Hepatocyte (in vitro differentiated cells): Measurements from ENCODE around the gene TLN1.

ENCODE experiments used
- EZH2 ChIP-seq: fragments of 200-600 bp; sonication (generic); IDR thresholded peaks from 2 replicates; pipeline ENCODE4 v1.6.1; 2016; ENCODE audit warnings: antibody characterized with exemption, mild to moderate bottlenecking, borderline replicate concordance
- EZH2phosphoT487 ChIP-seq: fragments of 200-600 bp; sonication (generic); IDR thresholded peaks from one replicate; pipeline ENCODE4 v1.6.1; 2018; ENCODE audit warnings: antibody characterized with exemption, mild to moderate bottlenecking, low read depth, moderate library complexity; ENCODE audit not compliant: unreplicated experiment, severe bottlenecking
- TF ChIP-seq, protein P1 (sequence below): fragments of 200-600 bp; sonication (generic); IDR thresholded peaks from 2 replicates; pipeline ENCODE4 v1.5.1; 2016; ENCODE audit warnings: antibody characterized with exemption, mild to moderate bottlenecking; ENCODE audit not compliant: poor library complexity

DNA sequence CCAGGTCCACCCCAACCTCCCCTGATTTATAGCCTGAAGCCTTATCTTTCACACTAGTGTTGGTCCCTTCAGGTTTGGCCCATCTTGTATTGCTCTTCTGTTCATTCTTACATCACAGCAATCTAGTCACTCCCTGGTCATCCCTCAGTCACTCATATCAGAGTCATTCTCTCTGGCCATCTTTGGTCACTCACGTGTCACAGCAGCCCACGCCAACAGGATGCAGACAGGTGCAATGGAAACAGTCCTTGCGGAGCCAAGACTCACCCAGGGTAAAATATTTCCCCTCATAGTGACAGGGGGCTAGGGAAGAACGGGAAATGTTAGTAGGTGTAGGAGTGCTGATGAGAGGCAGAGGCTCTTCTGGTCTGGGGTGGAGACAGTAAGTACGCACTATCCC is 21.5 kb upstream of the TLN1 start:
- TF ChIP-seq, protein P1, sequence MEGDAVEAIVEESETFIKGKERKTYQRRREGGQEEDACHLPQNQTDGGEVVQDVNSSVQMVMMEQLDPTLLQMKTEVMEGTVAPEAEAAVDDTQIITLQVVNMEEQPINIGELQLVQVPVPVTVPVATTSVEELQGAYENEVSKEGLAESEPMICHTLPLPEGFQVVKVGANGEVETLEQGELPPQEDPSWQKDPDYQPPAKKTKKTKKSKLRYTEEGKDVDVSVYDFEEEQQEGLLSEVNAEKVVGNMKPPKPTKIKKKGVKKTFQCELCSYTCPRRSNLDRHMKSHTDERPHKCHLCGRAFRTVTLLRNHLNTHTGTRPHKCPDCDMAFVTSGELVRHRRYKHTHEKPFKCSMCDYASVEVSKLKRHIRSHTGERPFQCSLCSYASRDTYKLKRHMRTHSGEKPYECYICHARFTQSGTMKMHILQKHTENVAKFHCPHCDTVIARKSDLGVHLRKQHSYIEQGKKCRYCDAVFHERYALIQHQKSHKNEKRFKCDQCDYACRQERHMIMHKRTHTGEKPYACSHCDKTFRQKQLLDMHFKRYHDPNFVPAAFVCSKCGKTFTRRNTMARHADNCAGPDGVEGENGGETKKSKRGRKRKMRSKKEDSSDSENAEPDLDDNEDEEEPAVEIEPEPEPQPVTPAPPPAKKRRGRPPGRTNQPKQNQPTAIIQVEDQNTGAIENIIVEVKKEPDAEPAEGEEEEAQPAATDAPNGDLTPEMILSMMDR = no peak
- TF ChIP-seq EZH2 = no peak
- TF ChIP-seq EZH2phosphoT487 = no peak
